ENCODE measurements around the gene DENND6A. TPM values are rescaled to one million over a fixed set of nuclear protein-coding genes. Genes with fewer than 3 reads are reported as not detected.

The DENND6A gene
- total and polyA plus RNA-seq, 2 of the 8 experiments (the other 6 are each of a cell fraction or from before 2014, with no cell fraction given) = 7.8 to 14.8 TPM

GRCh38 chr3:57598765-57599360, 94.0 kb downstream of the DENND6A start (continued):
- TF ChIP-seq SIX5 (IDR thresholded peaks at IDR 0.05; ENCODE audit: low read depth, low read length) (no peak), CREB1 (IDR thresholded peaks at IDR 0.05) (no peak), ASH2L (IDR thresholded peaks at IDR 0.05; ENCODE audit: low read length) (no peak), CHD1 (IDR thresholded peaks at IDR 0.05; ENCODE audit: low read depth, low read length) (no peak), CHD7 (IDR thresholded peaks at IDR 0.05; ENCODE audit: insufficient replicate concordance, low read length) (no peak), CHD2 (IDR thresholded peaks at IDR 0.05; ENCODE audit: low read length) (no peak)
